Left kidney (tissue), 2 donors: ENCODE data around the gene POLDIP3. TPM values are rescaled to one million over a fixed set of nuclear protein-coding genes. Genes with fewer than 3 reads are reported as not detected.
"Not testable (repeated sequence)": the region's sequence is repeated elsewhere in the genome, so short reads cannot be mapped to it uniquely, and the experiment has no call there.

Experiments used
- DNase-seq: peaks from one replicate; pipeline ENCODE4 v3.0.0-alpha.2; 2013
- polyA plus RNA-seq: library from polyadenylated mRNA; unstranded; fragments of 120-200 nt; gene quantifications from one replicate; pipeline ENCODE4 v1.2.1, GENCODE V29; 2013; ENCODE audit not compliant: insufficient read length

Gene POLDIP3
- polyA plus RNA-seq, 1 donor, result 117 TPM

- peak; percentile 74 for DNase-seq
These were observed 6.9 kb upstream of the POLDIP3 start for GRCh38 chr22:42621505-42622002.

DNA sequence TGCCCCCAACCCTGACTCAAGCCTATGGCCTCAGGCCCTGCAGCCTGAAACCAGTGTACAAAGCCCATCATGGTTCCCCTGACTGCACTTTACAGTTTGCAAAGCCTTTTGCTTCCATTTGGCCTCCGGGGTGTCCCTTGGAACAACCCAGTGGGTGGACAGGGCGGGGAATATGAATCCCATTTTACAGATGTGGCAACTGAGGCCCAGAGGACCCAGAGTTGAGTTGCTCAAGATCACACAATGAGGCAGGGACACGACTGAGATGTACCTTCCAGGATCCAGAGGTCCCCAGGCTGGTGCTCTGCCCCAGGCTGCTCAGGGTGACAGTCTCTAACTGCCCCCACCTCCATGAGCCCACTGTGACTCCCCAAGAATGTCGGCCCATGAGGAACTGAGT is 5.4 kb upstream of the POLDIP3 start:
- no peak for DNase-seq

DNA sequence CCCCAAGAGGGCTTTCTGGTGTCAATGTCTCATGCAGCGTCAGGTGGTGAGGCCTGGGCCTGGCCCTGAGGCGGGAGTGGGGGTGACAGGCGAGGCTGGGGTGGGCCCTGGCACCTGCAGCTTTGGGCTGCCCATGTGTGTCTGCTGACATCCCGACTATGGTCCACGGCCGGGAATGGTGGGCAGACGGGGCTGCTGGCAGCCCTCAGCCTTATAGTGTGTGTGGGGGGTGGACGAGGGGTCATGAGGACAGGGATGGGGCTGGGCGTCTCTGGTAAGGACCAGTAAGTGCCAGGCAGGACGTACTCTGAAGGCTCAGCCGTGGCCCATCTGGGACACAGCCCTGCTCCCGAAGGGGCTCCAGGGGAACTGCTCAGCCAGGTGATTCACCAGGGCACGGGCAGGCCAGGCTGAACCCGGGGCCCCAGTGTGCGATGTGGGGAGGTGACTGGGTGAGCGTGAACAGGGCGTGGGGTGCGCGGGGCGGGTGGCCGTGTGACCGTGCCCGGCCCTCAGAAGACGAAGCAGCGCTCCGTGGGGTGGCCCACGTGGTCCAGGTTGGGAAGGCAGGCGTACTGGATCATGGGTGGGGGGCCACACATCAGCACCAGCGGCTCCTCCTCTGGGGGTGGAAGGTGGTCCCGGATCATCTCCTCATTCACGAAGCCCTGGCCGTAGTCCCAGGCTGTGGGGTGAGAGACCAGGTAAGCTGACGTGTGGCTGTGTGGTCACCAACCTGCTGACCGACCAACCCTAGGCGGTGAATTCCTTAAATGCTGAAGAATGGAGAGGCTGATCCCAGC is 4.8 kb upstream of the POLDIP3 start:
- no peak for DNase-seq

DNA sequence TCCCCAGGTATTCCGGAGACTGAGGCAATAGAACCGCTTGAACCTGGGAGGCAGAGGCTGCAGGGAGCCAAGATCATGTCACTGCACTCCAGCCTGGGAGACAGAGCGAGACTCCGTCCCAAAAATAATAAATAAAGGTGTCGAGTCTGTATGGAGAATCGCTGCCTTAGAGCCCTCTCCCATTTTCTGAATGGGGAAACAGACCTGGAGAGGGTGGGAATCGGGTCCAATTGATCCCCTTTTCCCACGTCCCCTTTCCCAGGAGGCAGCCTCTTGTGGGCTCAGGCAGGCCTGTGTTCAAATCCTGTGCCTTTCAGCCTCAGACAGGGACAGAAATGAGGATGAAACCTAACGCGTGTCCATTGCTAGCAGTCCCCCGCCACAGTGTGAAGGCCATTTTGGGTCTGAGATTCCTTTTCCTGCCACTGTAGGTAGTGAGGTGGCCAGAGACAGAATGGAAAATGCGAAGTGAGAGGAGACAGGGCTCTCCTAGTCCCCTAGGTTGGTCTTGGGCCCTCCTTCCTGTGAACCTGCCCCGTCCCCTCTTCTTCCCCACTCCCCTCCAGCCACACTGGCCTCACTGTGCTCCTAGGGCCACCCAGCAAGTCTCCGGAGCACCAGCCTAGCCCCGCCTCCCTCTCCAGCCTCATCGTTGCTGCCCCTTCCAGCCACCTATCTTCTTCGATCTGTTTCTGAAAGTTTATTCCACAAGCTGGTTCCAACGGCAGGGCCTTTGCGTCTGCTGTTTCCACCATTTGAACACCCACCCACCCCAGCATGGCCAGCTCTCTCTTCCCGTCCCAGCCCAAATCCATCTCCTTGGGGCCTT is 2.7 kb upstream of the POLDIP3 start:
- DNase-seq, result no peak

- not testable (repeated sequence) for DNase-seq
These were observed 1.1 kb upstream of the POLDIP3 start for GRCh38 chr22:42615860-42616175.

GRCh38 chr22:42615092-42615859 is 593 bp upstream of the POLDIP3 start:
- peak; percentile 94 for DNase-seq

GRCh38 chr22:42613872-42614301 is 796 bp downstream of the POLDIP3 start:
- no peak for DNase-seq

GRCh38 chr22:42612336-42612735 is 2.3 kb downstream of the POLDIP3 start:
- no peak for DNase-seq

DNA sequence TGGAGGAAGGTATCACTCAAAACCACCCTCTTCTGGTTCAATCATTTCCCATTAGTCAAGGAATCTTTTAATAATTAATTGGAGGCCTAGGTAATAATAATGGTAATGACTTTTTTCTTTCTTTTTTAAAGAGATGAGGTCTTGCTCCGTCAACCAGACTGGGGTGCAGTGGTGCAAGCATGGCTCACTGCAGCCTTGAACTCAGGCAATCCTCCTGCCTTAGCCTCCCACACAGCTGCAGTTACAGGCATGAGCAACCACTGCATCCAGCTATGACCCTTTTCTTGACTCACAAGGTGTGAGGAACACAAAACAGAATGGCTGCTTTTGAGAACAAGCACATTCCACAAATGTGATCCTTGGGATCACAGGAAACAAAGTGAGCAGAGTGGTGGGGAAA is 3.6 kb downstream of the POLDIP3 start:
- DNase-seq, result no peak

- DNase-seq, result no peak
These were observed 4.5 kb downstream of the POLDIP3 start for GRCh38 chr22:42610186-42610585.

- DNase-seq, result no peak
These were observed 5.8 kb downstream of the POLDIP3 start for GRCh38 chr22:42608823-42609361.

- DNase-seq, result no peak
These were observed 6.4 kb downstream of the POLDIP3 start for GRCh38 chr22:42608136-42608822.

- DNase-seq, result not testable (repeated sequence)
These were observed 7.0 kb downstream of the POLDIP3 start for GRCh38 chr22:42607641-42608040.

GRCh38 chr22:42604403-42604802 is 10.3 kb downstream of the POLDIP3 start:
- DNase-seq, result no peak

- no peak for DNase-seq
These were observed 11.3 kb downstream of the POLDIP3 start for GRCh38 chr22:42603427-42603826.

- no peak for DNase-seq
These were observed 12.2 kb downstream of the POLDIP3 start for GRCh38 chr22:42602470-42602869.

DNA sequence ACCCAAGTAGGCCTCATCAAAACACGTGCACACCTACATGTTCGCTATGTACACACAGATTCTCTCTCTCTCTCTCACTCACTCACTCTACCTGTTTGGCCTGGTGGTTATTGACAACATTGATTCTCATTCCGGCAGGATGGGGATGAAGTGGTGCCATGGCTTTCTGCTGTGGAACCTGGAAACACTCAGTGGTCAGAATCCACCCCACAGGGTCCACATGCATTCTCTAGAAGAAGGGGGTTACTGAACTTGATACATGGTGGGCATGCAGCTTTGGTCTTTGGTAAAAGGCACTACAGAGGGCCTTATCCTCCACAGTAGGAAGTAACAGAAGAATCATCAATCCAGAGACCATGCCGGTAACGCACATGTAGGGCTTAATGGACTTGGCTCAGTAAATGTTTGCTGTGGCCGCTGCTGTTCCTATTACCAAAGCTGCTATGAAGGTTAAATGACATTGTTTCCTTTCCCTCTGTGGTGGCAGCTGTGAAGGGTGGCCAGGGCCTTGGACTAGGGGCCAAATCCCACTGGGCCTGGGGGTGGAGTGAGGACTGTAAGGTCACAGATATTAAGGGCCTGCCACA is 12.7 kb downstream of the POLDIP3 start:
- no peak for DNase-seq

- no peak for DNase-seq
These were observed 17.7 kb downstream of the POLDIP3 start for GRCh38 chr22:42596863-42597530.

- DNase-seq, result no peak
These were observed 18.3 kb downstream of the POLDIP3 start for GRCh38 chr22:42596336-42596735.

- no peak for DNase-seq
These were observed 19.2 kb downstream of the POLDIP3 start for GRCh38 chr22:42595434-42595833.

- DNase-seq, result no peak
These were observed 22.7 kb downstream of the POLDIP3 start for GRCh38 chr22:42591987-42592386.
